Heart right ventricle (tissue), 16 donors: ENCODE data around the gene EDEM2. TPM values are rescaled to one million over a fixed set of nuclear protein-coding genes. Genes with fewer than 3 reads are reported as not detected.
A peak's percentile ranks its signal among the peaks of the same experiment; 100 is the strongest.

Source experiments
- ATAC-seq, 8 donors: fragments of 200-7000 bp; cut with Tn5 transposase; one replicate each; pipeline ENCODE4 v1.9.1; 2020; ENCODE audit warnings: mild to moderate bottlenecking in 8 of 8, moderate library complexity in 8 of 8, moderate number of reproducible peaks in 1 of 8
- DNase-seq, 2 donors: peaks; one replicate each; pipeline ENCODE4 v3.0.0-alpha.2; 2020
- H3K27ac ChIP-seq, 10 donors: fragments of 200-600 bp; sonication (generic) in 2 of 10; one replicate each; pipeline versions ENCODE4 v1.5.0 to v1.8.0; 2020 to 2022; ENCODE audit warnings: mild to moderate bottlenecking in 3 of 10
- H3K27me3 ChIP-seq, 7 donors: fragments of 200-600 bp; one replicate each; pipeline ENCODE4 v1.8.0; 2021 to 2022; ENCODE audit warnings: mild to moderate bottlenecking in 2 of 7
- H3K36me3 ChIP-seq, 9 donors: fragments of 200-600 bp; sonication (generic) in 1 of 9; one replicate each; pipeline versions ENCODE4 v1.5.0 to v1.8.0; 2020 to 2022; ENCODE audit warnings: mild to moderate bottlenecking in 2 of 9
- H3K4me1 ChIP-seq, 9 donors: fragments of 200-600 bp; sonication (generic) in 1 of 9; one replicate each; pipeline versions ENCODE4 v1.5.0 to v1.8.0; 2020 to 2022; ENCODE audit warnings: mild to moderate bottlenecking in 4 of 9
- H3K4me3 ChIP-seq, 10 donors: fragments of 200-600 bp; sonication (generic) in 2 of 10; one replicate each; pipeline versions ENCODE4 v1.5.0 to v1.8.0; 2020 to 2022; ENCODE audit warnings: mild to moderate bottlenecking in 7 of 10, moderate library complexity in 2 of 10
- H3K9me3 ChIP-seq, 11 donors: fragments of 200-600 bp in 10 of 11; sonication (generic) in 2 of 11; one replicate each; pipeline versions ENCODE4 v1.5.0 to v1.8.0; 2013 to 2022; ENCODE audit warnings: mild to moderate bottlenecking in 2 of 11, control low read depth in 1 of 11, moderate library complexity in 1 of 11
- WGBS, 2 donors: extraction: QIAGEN DNeasy Blood & Tissue Kit; methylation state at CpG; one replicate each; pipeline ENCODE4 v1.1.7; 2013; ENCODE audit warnings: inconsistent platforms in 1 of 2; 5-methylcytosine and 5-hydroxymethylcytosine counted together
- intact Hi-C, 10 donors: fragments of 100-400 bp; cut with DNase I; formaldehyde crosslinking; loops; one replicate each; pipeline versions ENCODE4 v1.11.1 to v1.14.2; 2022
- polyA plus RNA-seq, 2 donors: library from polyadenylated mRNA; stranded (reverse); fragments of 200-250 nt; gene quantifications; one replicate each; pipeline ENCODE4 v1.2.3, GENCODE V29; 2013
- total RNA-seq, 10 donors: library from RNA; stranded (reverse); fragmentation: NEBNext Ultra II Directional in 3 of 10; extraction: Animal tissue kit (Norgen Biotek cat#: 25700) in 3 of 10; gene quantifications; one replicate each; pipeline versions ENCODE4 v1.2.1 to v1.2.4, GENCODE V29; 2021 to 2023
- TF ChIP-seq, protein P1 (sequence below), 9 donors: fragments of 200-600 bp; sonication (generic) in 2 of 9; IDR thresholded peaks; one replicate each; pipeline versions ENCODE4 v1.5.0 to v1.8.0; 2021 to 2022; ENCODE audit warnings: antibody characterized with exemption in 9 of 9, mild to moderate bottlenecking in 5 of 9, moderate library complexity in 1 of 9
- donor health status: Arrhythmogenic right ventricular cardiomyopathy.
- donor health status: ischemic (EF 13 %, LVEDD 7.1; RV severe dilation, severe dysfunction).
- donor health status: healthy with polysubstance abuse.
- donor health status: DM: no; HTN: yes; CAD: no.
- donor health status: DM: no; HTN: no; CAD: no.
- donor health status: ischemic (EF 25% LVEDD 6.9; RV normal size, moderate dysfunction).
- donor health status: ischemic (EF 25% LVEDD 5.7; RV mildly dilated, moderate dysfunction).
- donor health status: healthy.
- donor health status: DM: yes; HTN: yes; CAD: no.
- donor health status: Ischemic cardiomyopathy.
- donor health status: ischemic (EF 35%, LVEDD 5.7; RV mildly dilated, moderate dysfunction).
- donor health status: nonischemic (EF 11% LVEDD 7.7; RV severe dilation, severe dysfunction).
- donor health status: DM: yes; HTN: yes; CAD: no.
- donor health status: PGD.
- donor health status: ischemic (EF 29% LVEDD 5.4; RV normal size, mild dysfunction).
- donor health status: nonischemic (EF 23%, LVEDD 6.1; RV moderate dilation, normal function).

EDEM2 gene
- total and polyA plus RNA-seq, 12 donors = 6.4 to 26.1 (median 11.0) TPM

DNA sequence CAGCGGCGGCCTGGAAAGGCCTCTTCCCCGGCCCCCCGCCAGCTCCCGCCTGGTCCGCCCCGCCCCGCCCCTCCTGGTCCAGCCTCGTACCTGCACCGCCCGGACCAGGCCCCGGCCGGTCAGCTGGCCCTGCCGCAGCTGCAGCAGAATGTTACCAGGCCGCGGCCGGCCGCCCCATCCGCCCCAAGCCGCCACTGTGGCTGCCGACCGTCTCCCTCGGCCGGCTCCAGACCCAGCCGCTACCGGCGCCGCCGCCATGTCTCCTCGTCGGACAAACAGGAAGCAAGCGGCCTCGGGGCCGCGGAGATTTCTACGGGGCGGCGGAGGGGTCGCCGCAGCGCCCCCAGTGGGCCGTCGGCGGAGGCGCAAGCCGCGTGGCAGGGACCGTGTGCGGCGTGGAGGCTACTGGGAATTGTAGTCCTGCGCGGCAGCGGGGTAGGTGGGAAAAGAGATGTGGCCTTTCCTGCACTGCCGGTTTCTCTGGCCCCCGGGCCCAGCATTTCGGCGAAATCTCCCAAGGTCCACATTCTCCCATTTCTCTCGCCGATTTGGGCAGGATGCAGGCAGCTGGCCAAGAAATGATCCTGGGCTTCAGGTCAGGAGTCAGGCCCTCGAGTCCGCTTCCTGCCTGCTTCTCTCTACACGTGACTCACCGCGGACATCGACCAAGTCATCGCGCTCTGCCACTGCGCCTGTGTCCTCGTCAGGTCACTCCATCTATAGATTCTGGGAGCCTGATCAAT lies 54.4 kb downstream of the EDEM2 start, which contains the start of gene TRPC4AP:
TRPC4AP (minus strand) TSS at position 284 of the 743 bp plus-strand sequence; CDS start at position 258, 26 bp downstream.
- TF ChIP-seq, protein P1, sequence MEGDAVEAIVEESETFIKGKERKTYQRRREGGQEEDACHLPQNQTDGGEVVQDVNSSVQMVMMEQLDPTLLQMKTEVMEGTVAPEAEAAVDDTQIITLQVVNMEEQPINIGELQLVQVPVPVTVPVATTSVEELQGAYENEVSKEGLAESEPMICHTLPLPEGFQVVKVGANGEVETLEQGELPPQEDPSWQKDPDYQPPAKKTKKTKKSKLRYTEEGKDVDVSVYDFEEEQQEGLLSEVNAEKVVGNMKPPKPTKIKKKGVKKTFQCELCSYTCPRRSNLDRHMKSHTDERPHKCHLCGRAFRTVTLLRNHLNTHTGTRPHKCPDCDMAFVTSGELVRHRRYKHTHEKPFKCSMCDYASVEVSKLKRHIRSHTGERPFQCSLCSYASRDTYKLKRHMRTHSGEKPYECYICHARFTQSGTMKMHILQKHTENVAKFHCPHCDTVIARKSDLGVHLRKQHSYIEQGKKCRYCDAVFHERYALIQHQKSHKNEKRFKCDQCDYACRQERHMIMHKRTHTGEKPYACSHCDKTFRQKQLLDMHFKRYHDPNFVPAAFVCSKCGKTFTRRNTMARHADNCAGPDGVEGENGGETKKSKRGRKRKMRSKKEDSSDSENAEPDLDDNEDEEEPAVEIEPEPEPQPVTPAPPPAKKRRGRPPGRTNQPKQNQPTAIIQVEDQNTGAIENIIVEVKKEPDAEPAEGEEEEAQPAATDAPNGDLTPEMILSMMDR (IDR thresholded peaks at IDR 0.05) = peak; percentile 95 to 99 (median 98)
- 2 to 5% methylated on average over 64 to 69 of the region's 69 CpGs for WGBS, 2 donors
- Histone ChIP-seq H3K4me1 (peaks cover 9 to 62% (median 31%) of the 10 kb centered on the region in 9 donors), H3K27ac (peak within 1 kb of the TSS; percentile 84 to 97 (median 94)), H3K9me3 (no peaks in the 10 kb centered on the region), H3K36me3 (peaks cover 0 to 17% (median 0%) of the 10 kb centered on the region in 9 donors), H3K4me3 (peak within 1 kb of the TSS; percentile 62 to 96 (median 88)), H3K27me3 (no peaks in the 10 kb centered on the region)
- ATAC-seq = peak; percentile 93 to 97 (median 96)
- intact Hi-C loops = loop anchor here in 8 of 10 donors (2.0 to 10.0 kb wide), 8 partner anchors 55 to 268 kb away; partner anchors contain the start of genes ACSS2 (in 3 of the 8), GGT7 (in 3 of the 8), EDEM2 (in 1 of the 8) and NCOA6 (in 1 of the 8)
- peak; percentile 88 to 92 for DNase-seq

DNA sequence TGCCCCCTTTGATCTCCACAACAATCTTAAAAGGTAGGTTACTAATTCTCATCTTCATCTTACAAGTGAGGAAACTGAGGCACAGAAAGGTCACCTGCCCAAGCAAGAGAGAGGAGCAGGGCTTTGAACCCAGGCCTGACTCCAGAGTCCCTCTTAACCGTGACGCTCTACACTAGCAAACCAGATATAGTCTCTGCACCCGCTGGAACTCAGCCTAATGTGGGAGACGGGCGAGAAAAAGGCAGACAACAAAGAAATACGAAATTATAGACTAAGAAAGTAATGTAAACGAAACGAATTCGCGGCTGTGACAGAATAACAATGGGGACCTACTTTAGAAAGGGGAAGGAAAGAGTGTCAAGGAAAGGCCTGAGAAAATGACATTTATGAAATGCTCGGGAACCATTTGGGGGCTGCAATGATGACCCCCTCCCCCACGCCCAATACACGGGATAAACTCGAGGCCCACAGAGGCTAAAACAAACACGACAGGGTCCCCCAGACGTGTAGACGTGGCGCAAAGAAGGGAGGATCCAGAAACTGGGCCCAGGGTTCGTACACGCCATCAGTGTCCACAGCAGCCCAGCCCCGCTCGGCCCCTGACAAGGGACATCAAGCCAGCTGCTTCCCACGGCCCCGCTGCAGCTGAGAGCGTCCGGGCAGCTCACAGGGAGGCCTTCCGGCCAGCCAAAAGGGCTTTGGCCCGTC lies 55.2 kb downstream of the EDEM2 start:
- peak in 1 of 2 donors; percentile 81 for DNase-seq
- intact Hi-C loops = loop anchor here in 8 of 10 donors (2.0 to 10.0 kb wide), 8 partner anchors 55 to 267 kb away; partner anchors contain the start of genes ACSS2 (in 3 of the 8), GGT7 (in 3 of the 8), EDEM2 (in 1 of the 8) and NCOA6 (in 1 of the 8)
- peaks cover 0 to 23% (median 0%) of the 10 kb centered on the region in 9 donors for H3K36me3 ChIP-seq
- peak in 1 of 8 donors; percentile 31 for ATAC-seq
- no peaks in the 10 kb centered on the region for H3K27me3 ChIP-seq
- no peaks in the 10 kb centered on the region for H3K9me3 ChIP-seq
- peak overlapping the region; percentile 84 to 97 (median 94) for H3K27ac ChIP-seq
- H3K4me1 ChIP-seq = peaks cover 9 to 67% (median 36%) of the 10 kb centered on the region in 9 donors
- peak overlapping the region; percentile 62 to 96 (median 88) for H3K4me3 ChIP-seq
- 1% methylated on average over 28 of the region's 28 CpGs for WGBS, 2 donors
- TF ChIP-seq, protein P1 (IDR thresholded peaks at IDR 0.05) = no peak

DNA sequence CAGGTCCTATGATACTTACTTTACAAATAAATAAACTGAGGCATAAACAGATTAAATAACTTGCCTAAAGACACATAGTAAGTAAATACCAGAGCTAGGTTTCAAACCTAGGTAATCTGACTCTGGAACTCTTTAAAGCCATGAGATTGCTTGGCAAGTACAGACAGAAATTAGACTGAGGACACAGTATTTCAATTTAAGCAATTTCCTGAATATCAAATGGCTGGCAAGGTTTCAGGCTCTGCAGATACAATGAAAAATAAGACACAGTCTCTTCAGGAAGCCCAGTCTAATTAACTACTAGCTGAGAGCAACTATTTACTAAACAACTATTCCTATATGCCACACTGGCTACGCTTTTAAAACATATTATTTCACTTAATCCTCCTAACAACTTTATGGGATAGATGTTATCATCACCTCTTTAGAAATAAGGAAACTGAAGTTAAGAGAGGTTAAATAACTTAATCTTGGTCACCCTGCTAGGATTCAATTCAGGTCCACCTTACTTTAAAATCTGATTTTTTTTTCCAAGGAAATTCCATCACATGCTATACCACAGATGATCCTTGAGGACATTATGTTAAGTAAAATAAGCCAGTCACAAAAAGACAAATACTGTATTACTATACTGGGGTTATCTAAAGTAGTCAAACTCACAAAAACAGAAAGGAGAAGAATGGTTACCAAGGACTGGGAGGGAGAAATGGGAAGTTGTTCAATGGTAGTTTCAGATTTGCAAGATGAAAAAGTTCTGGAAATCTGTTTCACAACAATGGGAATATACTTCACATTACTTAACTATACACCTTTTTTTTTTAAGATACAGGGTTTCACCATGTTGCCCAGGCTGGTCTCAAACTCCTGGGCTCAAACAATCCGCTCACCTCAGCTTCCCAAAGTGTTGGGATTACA lies 58.6 kb downstream of the EDEM2 start:
- DNase-seq (no peak), ATAC-seq (no peak)
- TF ChIP-seq, protein P1 (IDR thresholded peaks at IDR 0.05) = no peak
- H3K4me3 ChIP-seq = no peak overlapping the region
- H3K4me1 ChIP-seq = peaks cover 9 to 72% (median 44%) of the 10 kb centered on the region in 9 donors
- peak overlapping the region in 4 of 10 donors; percentile 0 to 29 (median 8) for H3K27ac ChIP-seq
- intact Hi-C loops = loop anchor here in 1 of 10 donors (10.0 kb wide), 1 partner anchor 64 kb away; no protein-coding TSS in a partner anchor
- H3K36me3 ChIP-seq = peaks cover 0 to 28% (median 3%) of the 10 kb centered on the region in 9 donors
- H3K9me3 ChIP-seq = no peaks in the 10 kb centered on the region
- H3K27me3 ChIP-seq = no peaks in the 10 kb centered on the region
- WGBS, 2 donors = 83 to 84% methylated on average over 2 of the region's 2 CpGs
